ENCODE data around the gene ZNF611. TPM values are rescaled to one million over a fixed set of nuclear protein-coding genes. Genes with fewer than 3 reads are reported as not detected.
"Not testable (repeated sequence)": the region's sequence is repeated elsewhere in the genome, so short reads cannot be mapped to it uniquely, and the experiment has no call there.

Gene ZNF611
- total RNA-seq, 1 donor from 2014 or later = 29.6 TPM

DNA sequence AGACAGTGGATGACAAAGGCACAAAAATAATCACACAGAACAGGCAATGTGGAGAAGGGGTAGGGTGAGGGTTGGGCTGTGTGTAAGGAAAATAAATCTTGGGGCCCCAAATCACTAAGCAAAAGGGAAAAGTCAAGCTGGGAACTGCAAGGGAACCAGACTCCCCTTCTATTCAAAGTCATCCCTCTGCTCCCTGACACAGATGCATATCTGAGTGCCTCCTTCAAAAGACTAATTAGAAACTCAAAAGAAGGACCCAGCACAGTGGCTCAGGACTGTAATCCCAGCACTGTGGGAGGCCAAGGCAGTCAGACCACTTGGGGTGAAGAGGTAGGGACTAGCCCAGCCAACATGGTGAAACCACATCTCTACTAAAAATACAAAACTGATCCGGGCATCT lies 18.3 kb downstream of the ZNF611 start:
- DNase-seq (ENCODE audit: low spot score) = no peak

- DNase-seq (ENCODE audit: low spot score) = not testable (repeated sequence)
Observed at GRCh38 chr19:52715902-52716301, 18.9 kb downstream of the ZNF611 start.

GRCh38 chr19:52715330-52715729 lies 19.5 kb downstream of the ZNF611 start:
- DNase-seq (ENCODE audit: low spot score) = not testable (repeated sequence)

- DNase-seq (ENCODE audit: low spot score) = not testable (repeated sequence)
Observed at GRCh38 chr19:52713051-52713450, 21.8 kb downstream of the ZNF611 start.

DNA sequence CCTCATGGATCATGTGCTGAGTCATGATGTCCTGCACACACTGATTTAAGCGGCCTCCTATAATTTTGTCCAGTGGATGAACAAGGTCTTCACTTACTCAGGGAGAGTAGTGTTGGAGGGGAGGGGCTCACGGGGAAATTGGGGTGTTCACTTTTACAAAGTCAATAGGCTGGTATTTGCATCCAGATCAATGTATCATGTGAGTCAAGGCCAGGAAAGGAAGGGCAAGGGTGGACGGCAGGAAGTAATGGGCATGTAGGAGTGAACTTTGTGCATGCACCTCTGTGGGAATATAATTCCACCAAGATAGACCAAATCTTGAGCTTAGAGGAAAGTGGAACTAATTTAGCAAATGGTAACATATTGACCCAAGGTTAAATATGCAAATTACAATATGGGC lies 23.2 kb downstream of the ZNF611 start:
- not testable (repeated sequence) for DNase-seq (ENCODE audit: low spot score)

- no peak for DNase-seq (ENCODE audit: low spot score)
Observed at GRCh38 chr19:52710538-52710937, 24.3 kb downstream of the ZNF611 start.

- not testable (repeated sequence) for DNase-seq (ENCODE audit: low spot score)
Observed at GRCh38 chr19:52705615-52706014, 29.2 kb downstream of the ZNF611 start.

GRCh38 chr19:52703917-52704316 lies 30.9 kb downstream of the ZNF611 start:
- no peak for DNase-seq (ENCODE audit: low spot score)

DNA sequence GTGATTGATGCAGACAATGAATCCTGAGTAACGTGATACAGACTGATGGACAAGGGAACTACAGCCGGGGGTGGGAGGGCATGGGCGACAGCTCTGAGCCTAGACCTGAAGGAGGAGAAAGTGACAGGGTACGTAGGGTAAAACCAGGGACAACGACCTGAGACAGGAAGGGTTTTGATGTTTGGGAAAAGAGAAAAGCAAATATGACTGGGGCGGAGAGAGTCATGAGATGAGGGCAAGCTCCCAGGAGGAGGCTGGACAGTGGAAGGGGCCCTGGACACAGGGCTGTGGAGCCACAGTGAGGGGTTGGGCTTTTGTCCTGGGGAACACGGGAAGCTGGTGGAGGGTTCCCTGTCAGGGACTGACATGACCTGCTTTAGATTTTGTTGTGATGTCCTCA lies 34.2 kb downstream of the ZNF611 start:
- no peak for DNase-seq (ENCODE audit: low spot score)

DNA sequence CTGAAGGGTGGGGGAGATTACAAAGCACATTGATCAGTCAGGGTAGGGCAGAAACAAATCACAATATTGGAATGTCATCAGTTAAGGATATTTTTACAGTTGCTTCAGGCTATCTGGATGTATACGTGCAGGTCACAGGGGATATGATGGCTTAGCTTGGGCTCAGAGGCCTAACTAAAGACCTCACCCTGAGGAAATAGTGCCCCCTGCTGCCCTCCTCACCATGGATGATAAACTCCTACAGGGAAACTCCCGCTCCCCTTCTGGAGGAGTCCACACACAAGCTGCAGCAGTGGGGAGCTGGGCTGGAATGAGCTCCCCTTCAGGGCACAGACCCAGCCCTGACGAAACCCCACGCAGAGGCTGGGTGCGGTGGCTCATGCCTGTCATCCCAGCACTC lies 35.3 kb downstream of the ZNF611 start:
- peak; percentile 37 for DNase-seq (ENCODE audit: low spot score)

GRCh38 chr19:52695996-52696395 lies 38.8 kb downstream of the ZNF611 start:
- no peak for DNase-seq (ENCODE audit: low spot score)

DNA sequence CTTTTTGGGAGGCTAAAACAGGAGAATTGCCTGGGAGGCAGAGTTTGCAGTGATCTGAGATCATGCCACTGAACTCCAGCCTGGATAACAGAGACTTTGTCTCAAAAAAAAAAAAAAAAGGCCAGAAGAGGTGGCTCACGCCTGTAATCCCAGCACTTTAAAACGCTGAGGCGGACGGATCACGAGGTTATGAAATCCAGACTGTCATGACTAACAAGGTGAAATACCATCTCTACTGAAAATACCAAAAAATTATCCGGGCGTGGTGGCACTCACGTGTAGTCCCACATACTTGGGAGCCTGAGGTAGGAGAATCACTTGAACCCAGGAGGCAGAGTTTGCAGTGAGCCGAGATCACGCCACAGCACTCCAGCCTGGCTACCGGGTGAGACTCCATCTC lies 39.9 kb downstream of the ZNF611 start:
- DNase-seq (ENCODE audit: low spot score) = no peak

DNA sequence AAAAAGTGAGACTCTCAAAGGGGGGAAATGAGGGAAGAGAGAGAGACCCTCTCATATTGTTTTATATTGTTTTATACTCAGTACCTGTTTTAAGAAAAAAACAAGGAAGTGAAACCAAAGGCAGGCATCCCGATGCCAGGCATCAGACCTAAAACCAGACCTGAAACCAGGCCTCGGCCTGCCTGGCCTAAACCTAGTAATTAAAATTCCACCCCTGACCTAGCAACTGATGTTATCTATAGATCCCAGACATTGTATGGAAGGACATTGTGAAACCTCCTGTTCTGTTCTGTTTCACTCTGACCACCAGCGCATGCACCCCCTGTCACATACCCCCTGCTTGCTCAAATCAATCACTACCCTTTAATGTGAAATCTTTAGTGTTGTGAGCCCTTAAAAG lies 40.6 kb downstream of the ZNF611 start:
- not testable (repeated sequence) for DNase-seq (ENCODE audit: low spot score)

- DNase-seq (ENCODE audit: low spot score) = no peak
Observed at GRCh38 chr19:52692431-52693008, 42.3 kb downstream of the ZNF611 start.

DNA sequence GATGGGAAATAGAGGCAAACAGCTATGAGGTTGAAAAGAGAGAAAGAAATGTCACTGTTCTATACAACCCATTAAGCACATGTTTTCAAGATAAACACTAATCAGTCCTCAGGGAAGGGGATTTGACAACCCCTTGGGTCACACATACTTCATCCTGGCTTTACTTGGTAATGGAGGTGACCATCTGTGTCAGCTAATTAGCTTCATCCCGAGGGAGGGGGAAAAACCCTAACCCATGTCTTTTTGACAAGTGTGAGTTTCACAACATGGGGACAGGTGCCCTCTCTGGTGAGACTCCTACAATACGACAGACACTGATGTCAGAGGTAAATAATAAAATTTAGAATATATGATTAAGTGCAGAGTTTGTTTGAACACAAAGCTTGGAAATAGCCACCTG lies 43.1 kb downstream of the ZNF611 start:
- no peak for DNase-seq (ENCODE audit: low spot score)

DNA sequence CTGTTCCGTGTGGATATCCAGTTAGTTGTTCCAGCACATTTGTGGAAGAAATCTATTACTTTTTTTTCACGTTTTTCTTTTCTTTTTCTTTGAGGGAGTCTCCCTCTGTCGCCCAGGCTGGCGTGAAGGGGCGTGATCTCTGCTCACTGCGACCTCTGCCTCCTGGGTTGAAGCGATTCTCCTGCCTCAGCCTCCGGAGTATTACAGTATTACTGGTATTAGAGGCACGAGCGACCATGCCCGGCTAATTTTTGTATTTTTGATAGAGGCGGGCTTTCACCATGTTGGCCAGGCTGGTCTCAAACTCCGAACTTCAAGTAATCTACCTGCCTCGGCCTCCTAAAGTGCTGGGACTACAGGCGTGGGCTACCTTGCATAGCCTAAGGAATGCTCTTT lies 43.6 kb downstream of the ZNF611 start:
- DNase-seq (ENCODE audit: low spot score) = no peak

GRCh38 chr19:52690369-52691214 lies 44.3 kb downstream of the ZNF611 start:
- peak; percentile 96 for DNase-seq (ENCODE audit: low spot score)

DNA sequence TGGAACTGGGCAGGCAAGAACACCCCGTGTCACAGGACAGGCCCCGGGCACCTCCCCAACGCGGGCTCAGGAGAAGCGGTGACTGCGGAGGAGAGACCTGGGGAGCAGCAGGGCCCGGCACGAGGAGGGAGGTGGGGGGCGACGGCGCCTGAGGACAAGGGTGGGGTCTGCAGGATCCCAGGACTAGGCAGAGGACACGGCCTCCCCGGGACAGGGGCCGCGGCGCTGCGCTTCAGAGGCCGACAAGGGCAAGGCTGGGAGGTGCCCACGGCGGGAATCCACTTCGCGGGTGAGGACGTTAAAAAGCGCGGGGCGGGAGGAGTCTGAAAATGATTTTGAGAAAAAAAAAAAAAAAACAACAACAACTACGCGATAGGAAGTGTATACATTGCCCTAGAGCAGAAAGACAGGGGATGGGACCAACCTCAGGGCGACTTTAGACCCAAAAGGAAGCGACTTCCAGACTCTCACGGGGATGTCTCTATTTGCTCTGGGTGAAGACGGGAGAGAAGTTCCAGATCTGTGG lies 44.9 kb downstream of the ZNF611 start:
- peak; percentile 34 for DNase-seq (ENCODE audit: low spot score)

- not testable (repeated sequence) for DNase-seq (ENCODE audit: low spot score)
Observed at GRCh38 chr19:52688925-52689796, 45.7 kb downstream of the ZNF611 start.

DNA sequence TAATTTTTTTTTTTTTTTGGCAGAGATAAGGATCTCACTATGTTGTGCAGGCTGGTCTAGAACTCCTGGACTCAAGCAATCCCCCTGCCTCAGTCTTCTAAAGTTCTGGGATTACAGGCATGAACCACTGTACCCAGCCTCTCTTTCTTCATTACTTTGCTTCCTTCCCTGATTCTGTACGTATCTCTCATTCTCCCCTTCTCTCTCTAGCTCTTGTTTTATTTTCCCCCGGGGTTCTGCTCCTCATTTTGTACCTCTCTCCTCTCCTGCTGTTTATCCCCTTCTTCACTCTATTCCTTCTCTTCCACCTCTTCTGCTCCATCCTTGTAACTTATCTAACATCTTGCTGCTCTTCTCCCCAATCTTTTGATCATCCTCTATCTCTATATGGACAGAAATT lies 46.5 kb downstream of the ZNF611 start:
- DNase-seq (ENCODE audit: low spot score) = no peak

DNA sequence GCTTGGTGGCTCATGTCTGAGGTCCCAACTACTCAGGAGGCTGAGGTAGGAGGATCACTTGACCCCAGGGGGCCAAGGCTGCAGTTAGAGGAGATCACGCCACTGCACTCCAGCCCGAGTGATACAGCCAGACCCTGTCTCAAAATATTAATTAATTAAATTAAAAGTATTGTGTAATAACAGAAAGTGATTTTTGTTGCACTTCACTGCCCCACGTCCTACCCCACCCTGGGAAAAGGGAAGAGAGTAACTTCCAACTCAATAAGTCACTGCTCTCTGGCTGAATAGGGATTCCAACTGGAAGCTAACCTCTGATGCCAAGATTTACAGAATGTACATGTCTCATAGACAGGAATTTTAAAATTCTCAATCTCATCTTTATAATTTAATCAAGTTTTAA lies 47.2 kb downstream of the ZNF611 start:
- no peak for DNase-seq (ENCODE audit: low spot score)

- DNase-seq (ENCODE audit: low spot score) = no peak
Observed at GRCh38 chr19:52685811-52686210, 49.0 kb downstream of the ZNF611 start.

Data from mucosa of gallbladder (tissue), 1 donor.